Epithelial cell of proximal tubule (primary cell): Measurements from ENCODE around the gene SHB. TPM values are rescaled to one million over a fixed set of nuclear protein-coding genes. Genes with fewer than 3 reads are reported as not detected.

Experiments
- DNase-seq: peaks from one replicate; pipeline ENCODE4 v3.0.0-alpha.2; 2011; ENCODE audit warnings: low read depth
- H3K4me3 ChIP-seq: 2 replicates; pipeline ENCODE4 v1.5.1; 2011; ENCODE audit warnings: low read depth, mild to moderate bottlenecking, low read length
- total RNA-seq: library from RNA; depleted of rRNA; stranded (reverse); fragments of >200 nt; gene quantifications from 2 replicates; pipeline ENCODE4 v1.2.3, GENCODE V29; 2015
- TF ChIP-seq, protein P1 (sequence below): conservative IDR thresholded peaks from 2 replicates; pipeline ENCODE4 v1.5.1; 2012; ENCODE audit warnings: low read depth, mild to moderate bottlenecking, low read length

The SHB gene
- total RNA-seq, 1 donor from 2014 or later: 32.7 TPM

- no peak for DNase-seq
- no peak overlapping the region for H3K4me3 ChIP-seq
- TF ChIP-seq, protein P1, sequence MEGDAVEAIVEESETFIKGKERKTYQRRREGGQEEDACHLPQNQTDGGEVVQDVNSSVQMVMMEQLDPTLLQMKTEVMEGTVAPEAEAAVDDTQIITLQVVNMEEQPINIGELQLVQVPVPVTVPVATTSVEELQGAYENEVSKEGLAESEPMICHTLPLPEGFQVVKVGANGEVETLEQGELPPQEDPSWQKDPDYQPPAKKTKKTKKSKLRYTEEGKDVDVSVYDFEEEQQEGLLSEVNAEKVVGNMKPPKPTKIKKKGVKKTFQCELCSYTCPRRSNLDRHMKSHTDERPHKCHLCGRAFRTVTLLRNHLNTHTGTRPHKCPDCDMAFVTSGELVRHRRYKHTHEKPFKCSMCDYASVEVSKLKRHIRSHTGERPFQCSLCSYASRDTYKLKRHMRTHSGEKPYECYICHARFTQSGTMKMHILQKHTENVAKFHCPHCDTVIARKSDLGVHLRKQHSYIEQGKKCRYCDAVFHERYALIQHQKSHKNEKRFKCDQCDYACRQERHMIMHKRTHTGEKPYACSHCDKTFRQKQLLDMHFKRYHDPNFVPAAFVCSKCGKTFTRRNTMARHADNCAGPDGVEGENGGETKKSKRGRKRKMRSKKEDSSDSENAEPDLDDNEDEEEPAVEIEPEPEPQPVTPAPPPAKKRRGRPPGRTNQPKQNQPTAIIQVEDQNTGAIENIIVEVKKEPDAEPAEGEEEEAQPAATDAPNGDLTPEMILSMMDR: no peak
Measured at GRCh38 chr9:37917801-37918664, 151.0 kb downstream of the SHB start.

DNA sequence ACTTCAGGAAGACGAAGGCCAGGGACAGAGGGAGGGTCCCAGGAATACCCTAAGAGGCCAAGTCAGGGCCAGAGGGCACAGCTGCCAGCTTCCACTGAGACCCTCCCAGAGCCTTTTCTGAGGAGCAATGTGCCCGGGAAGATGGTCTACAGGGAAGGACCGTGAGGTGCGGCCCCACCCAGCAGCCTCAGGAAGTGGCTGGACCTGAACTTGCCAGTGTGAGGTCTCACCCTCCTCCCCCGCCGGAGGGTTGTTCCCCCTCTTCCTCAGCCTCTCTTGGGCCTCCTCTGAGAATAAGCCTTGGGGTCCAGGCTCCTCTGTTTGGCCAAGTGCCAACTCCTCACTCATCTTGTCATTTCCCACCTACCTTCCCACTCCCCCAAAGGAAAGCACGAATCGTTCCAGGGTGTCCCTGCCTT, 151.7 kb downstream of the SHB start:
- DNase-seq: no peak
- TF ChIP-seq, protein P1: no peak

GRCh38 chr9:37916471-37917312, 152.3 kb downstream of the SHB start:
- TF ChIP-seq, protein P1: no peak
- no peak overlapping the region for H3K4me3 ChIP-seq
- no peak for DNase-seq

More for the DNA sequence above, 151.7 kb downstream of the SHB start:
- H3K4me3 ChIP-seq: no peak overlapping the region

GRCh38 chr9:37915911-37916470, 153.0 kb downstream of the SHB start:
- no peak overlapping the region for H3K4me3 ChIP-seq
- TF ChIP-seq, protein P1: no peak
- no peak for DNase-seq

DNA sequence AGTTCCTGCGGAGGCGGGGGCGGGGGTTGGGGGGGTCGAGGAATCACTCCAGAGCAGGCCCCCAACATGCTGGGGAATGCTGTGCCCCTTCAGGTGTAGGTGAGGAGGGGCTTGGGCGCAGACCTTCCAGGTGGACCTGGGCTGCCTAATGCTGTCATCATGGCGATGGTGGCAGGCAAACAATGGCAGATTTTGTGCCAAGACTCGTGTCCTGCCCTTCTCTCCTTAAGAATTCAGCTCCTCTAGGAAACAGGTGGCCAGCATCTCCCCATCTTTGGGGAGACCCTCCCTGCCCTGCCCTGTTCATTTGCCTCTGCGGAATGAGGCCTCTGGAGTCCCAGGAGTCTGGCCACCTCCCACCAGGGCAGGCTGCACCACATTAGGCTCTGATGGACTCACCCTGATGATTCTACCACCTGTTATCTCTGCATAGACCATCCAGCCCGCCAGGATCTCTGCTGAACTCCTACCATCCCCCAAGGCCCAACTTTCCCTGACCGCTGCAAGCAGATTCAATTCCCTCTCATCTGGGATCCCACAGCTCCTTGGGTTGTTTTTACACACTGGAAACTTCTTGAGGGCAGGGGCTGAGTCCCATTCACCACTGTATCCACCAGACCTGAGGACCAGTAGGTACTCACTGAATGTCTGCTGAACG, 154.2 kb downstream of the SHB start:
- TF ChIP-seq, protein P1: no peak
- DNase-seq: no peak
- H3K4me3 ChIP-seq: no peak overlapping the region

- no peak for DNase-seq
- no peak overlapping the region for H3K4me3 ChIP-seq
- TF ChIP-seq, protein P1: no peak
Measured at GRCh38 chr9:37914154-37914551, 154.9 kb downstream of the SHB start.
